ENCODE data around the gene RHBDL1.

The RHBDL1 gene

GRCh38 chr16:714558-715476 lies 39.3 kb downstream of the RHBDL1 start, which contains the start of gene METRN (continued):
- TF ChIP-seq ZNF449 (tag by site-specific recombination; IDR thresholded peaks at IDR 0.05) (peak; percentile 20; the same call in 1 of the 2 replicates), ZNF544 (tag by site-specific recombination; IDR thresholded peaks at IDR 0.05) (no peak), ZNF132 (tag by site-specific recombination; IDR thresholded peaks at IDR 0.05; ENCODE audit: borderline replicate concordance) (no peak), ZNF510 (tag by site-specific recombination; IDR thresholded peaks at IDR 0.05; ENCODE audit: insufficient replicate concordance) (no peak), ZNF26 (tag by site-specific recombination; IDR thresholded peaks at IDR 0.05) (no peak), ZNF76 (tag by site-specific recombination; IDR thresholded peaks at IDR 0.05; ENCODE audit: borderline replicate concordance, low read depth) (peak; percentile 29; the same call in 1 of the 2 replicates), ZBTB8A (tag by site-specific recombination; IDR thresholded peaks at IDR 0.05) (peak; percentile 28), ZNF362 (tag by site-specific recombination; IDR thresholded peaks at IDR 0.05) (no peak), PATZ1 (tag by site-specific recombination; IDR thresholded peaks at IDR 0.05) (peak; percentile 57), SP2 (tag by site-specific recombination; IDR thresholded peaks at IDR 0.05) (peak; percentile 64), ZBTB26 (tag by site-specific recombination; optimal IDR thresholded peaks at IDR 0.05) (peak; percentile 46), ZNF148 (tag by site-specific recombination; IDR thresholded peaks at IDR 0.05; ENCODE audit: borderline replicate concordance) (no peak), ZBTB6 (tag by site-specific recombination; IDR thresholded peaks at IDR 0.05) (peak; percentile 95), ZSCAN4 (tag by site-specific recombination; IDR thresholded peaks at IDR 0.05) (no peak), ZNF398 (tag by site-specific recombination; IDR thresholded peaks at IDR 0.05) (peak; percentile 33), SP3 (tag by site-specific recombination; IDR thresholded peaks at IDR 0.05) (peak; percentile 59; the same call in 1 of the 2 replicates), ZNF169 (tag by site-specific recombination; IDR thresholded peaks at IDR 0.05) (no peak), GLI2 (tag by site-specific recombination; IDR thresholded peaks at IDR 0.05; ENCODE audit: borderline replicate concordance, low read depth) (no peak), KLF16 (tag by site-specific recombination; IDR thresholded peaks at IDR 0.05) (0 out of 2 replicates have a peak, but pooled peaks have one; percentile 37), ZNF335 (tag by site-specific recombination; conservative IDR thresholded peaks at IDR 0.05) (0 out of 2 replicates have a peak, but pooled peaks have one; percentile 27), BCL11B (tag by site-specific recombination; IDR thresholded peaks at IDR 0.05; ENCODE audit: low read depth) (no peak), ZXDB (tag by site-specific recombination; IDR thresholded peaks at IDR 0.05) (no peak)
